Pancreas (tissue), 10 donors: ENCODE measurements around the gene TSHZ2. TPM values are rescaled to one million over a fixed set of nuclear protein-coding genes. Genes with fewer than 3 reads are reported as not detected.
"Not testable (repeated sequence)": the region's sequence is repeated elsewhere in the genome, so short reads cannot be mapped to it uniquely, and the experiment has no call there.

Source experiments
- ATAC-seq, 4 donors: fragments of 200-7000 bp; cut with Tn5 transposase; one replicate each; pipeline versions ENCODE4 v1.8.0 to v1.9.1; 2020; ENCODE audit warnings: mild to moderate bottlenecking in 4 of 4, moderate library complexity in 4 of 4
- DNase-seq, 6 donors: peaks; one replicate each; pipeline ENCODE4 v3.0.0-alpha.2; 2020
- FAIRE-seq: peaks from 2 replicates; lab custom pipeline; 2012; peaks lifted over from hg19 to GRCh38; lab: Jason Lieb, UNC
- H3K27ac ChIP-seq, 4 donors: fragments of 200-600 bp; sonication (generic); 1 replicate in 3 of 4; 2 replicates in 1 of 4; pipeline versions ENCODE4 v1.5.0 to v1.8.0; 2020
- H3K27me3 ChIP-seq, 4 donors: fragments of 200-600 bp; one replicate each; pipeline ENCODE4 v1.8.0; 2021
- H3K36me3 ChIP-seq, 3 donors: fragments of 200-600 bp; sonication (generic) in 1 of 3; one replicate each; pipeline versions ENCODE4 v1.5.0 to v1.8.0; 2020 to 2021
- H3K4me1 ChIP-seq, 3 donors: fragments of 200-600 bp; one replicate each; pipeline ENCODE4 v1.8.0; 2021
- H3K4me3 ChIP-seq, 4 donors: fragments of 200-600 bp; sonication (generic) in 2 of 4; one replicate each; pipeline versions ENCODE4 v1.5.0 to v1.8.0; 2020 to 2021
- H3K9me3 ChIP-seq, 4 donors: fragments of 200-600 bp; one replicate each; pipeline ENCODE4 v1.8.0; 2021
- CTCF ChIP-seq, 4 donors: fragments of 200-600 bp; sonication (generic) in 3 of 4; IDR thresholded peaks; one replicate each; pipeline versions ENCODE4 v1.5.0 to v1.8.0; 2021; ENCODE audit warnings: antibody characterized with exemption in 4 of 4
- WGBS, 2 donors: extraction: QIAGEN DNeasy Blood & Tissue Kit; methylation state at CpG; one replicate each; pipeline ENCODE4 v1.1.7; 2013; 5-methylcytosine and 5-hydroxymethylcytosine counted together
- intact Hi-C, 3 donors: fragments of 100-400 bp; cut with DNase I; formaldehyde crosslinking; loops; one replicate each; pipeline versions ENCODE4 v1.11.1 to v1.14.2; 2022
- polyA plus RNA-seq, 2 donors: library from polyadenylated mRNA; stranded (reverse); fragments of 200-250 nt; gene quantifications; one replicate each; pipeline ENCODE4 v1.2.3, GENCODE V29; 2013
- total RNA-seq, 6 donors: library from RNA; stranded (reverse); fragmentation: NEBNext Ultra II Directional in 4 of 6; extraction: Animal tissue kit (Norgen Biotek cat#: 25700) in 4 of 6; gene quantifications; one replicate each; pipeline versions ENCODE4 v1.2.1 to v1.2.4, GENCODE V29; 2021 to 2023
- donor health status: healthy with polysubstance abuse.
- donor health status: DM: no; HTN: no; CAD: no; lungs with moderate emphysema.
- donor health status: DM: no; HTN: no; CAD: no.
- donor health status: control.
- donor health status: control.
- donor health status: Bipolar disorder and iron deficiency.
- donor health status: DM: yes; HTN: yes; CAD: no.
- donor health status: DM: no; HTN: no; CAD: no.
- donor health status: DM: no; HTN: no; CAD: no.
- donor health status: DM: yes; HTN: yes; CAD: no.

Gene TSHZ2
- total and polyA plus RNA-seq, 8 donors = 2.2 to 23.5 (median 4.5) TPM

DNA sequence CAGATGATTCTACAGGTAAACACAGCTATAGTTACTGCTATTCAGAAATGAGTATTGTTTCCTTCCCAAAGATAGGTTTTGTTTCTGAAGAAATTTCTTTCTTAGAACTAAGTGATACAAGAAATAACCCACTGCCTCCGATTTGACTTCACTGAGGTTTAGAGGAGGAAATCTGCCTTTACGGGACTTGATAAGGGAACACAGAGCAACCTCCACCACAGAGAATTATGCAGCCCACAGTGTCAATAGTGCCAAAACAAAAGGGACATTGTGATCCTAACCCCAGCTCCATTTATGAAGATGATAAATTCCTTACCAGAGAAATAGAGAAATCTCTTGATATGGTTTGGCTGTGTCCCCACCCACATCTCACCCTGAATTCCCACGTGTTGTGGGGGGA lies 456.8 kb downstream of the TSHZ2 start:
- FAIRE-seq (no peak), DNase-seq (no peak), ATAC-seq (no peak)
- intact Hi-C loops = no loop called here
- Histone ChIP-seq H3K27me3 (no peaks in the 10 kb centered on the region), H3K27ac (no peak overlapping the region), H3K36me3 (no peaks in the 10 kb centered on the region), H3K4me3 (no peak overlapping the region), H3K9me3 (no peaks in the 10 kb centered on the region), H3K4me1 (no peaks in the 10 kb centered on the region)
- 28 to 52% methylated on average over 3 of the region's 3 CpGs for WGBS, 2 donors
- TF ChIP-seq CTCF (IDR thresholded peaks at IDR 0.05) = no peak

DNA sequence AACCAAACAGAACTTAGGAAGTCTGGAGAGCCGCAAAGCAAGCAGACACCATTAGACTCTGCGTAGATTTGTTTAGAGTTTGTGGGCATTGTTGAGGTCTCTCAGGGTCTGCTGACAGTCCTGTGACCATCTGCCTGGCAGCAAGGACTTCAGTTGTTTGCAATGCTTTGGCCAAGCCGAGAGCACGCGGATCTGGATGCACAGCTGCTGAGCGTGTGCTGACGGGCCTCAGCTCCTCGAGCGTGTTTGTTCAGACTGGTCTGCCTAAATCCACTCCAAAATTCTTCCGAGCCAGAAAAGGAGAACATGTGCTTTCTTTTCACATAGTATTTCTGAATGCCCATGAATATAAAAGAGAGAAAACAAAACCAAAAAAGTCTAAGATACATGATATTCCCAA lies 462.5 kb downstream of the TSHZ2 start:
- FAIRE-seq (no peak), DNase-seq (no peak), ATAC-seq (no peak)
- Histone ChIP-seq H3K4me1 (no peaks in the 10 kb centered on the region), H3K36me3 (no peaks in the 10 kb centered on the region), H3K27me3 (no peaks in the 10 kb centered on the region), H3K9me3 (no peaks in the 10 kb centered on the region), H3K27ac (no peak overlapping the region), H3K4me3 (no peak overlapping the region)
- intact Hi-C loops = no loop called here
- WGBS, 2 donors = 79 to 83% methylated on average over 10 of the region's 10 CpGs
- no peak for TF ChIP-seq CTCF (IDR thresholded peaks at IDR 0.05)

DNA sequence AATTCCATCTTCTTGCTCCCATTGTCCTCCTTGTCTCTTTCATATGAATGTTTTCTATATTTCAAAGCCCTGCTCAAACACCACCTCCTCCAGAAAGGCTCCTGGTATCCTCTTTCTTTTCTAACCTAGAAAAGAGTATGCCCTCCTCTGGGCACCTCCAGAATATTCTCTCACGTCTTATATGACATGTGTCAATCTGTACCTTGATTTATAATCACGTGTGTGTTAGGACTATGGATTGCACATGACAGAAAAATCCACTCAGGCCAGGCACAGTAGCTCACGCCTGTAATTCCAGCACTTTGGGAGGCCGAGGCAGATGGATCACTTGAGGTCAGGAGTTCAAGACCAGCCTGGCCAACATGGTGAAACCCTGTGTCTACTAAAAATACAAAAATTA lies 464.8 kb downstream of the TSHZ2 start:
- intact Hi-C loops, H3K27ac ChIP-seq, DNase-seq, FAIRE-seq, H3K9me3 ChIP-seq, H3K27me3 ChIP-seq, H3K4me1 ChIP-seq, H3K36me3 ChIP-seq, ATAC-seq, H3K4me3 ChIP-seq: not testable (repeated sequence)
- WGBS, 2 donors = 72 to 90% methylated on average over 4 of the region's 4 CpGs

GRCh38 chr20:53438368-53438767 lies 466.2 kb downstream of the TSHZ2 start:
- DNase-seq = no peak
- intact Hi-C loops = no loop called here
- WGBS, 2 donors = 77 to 92% methylated on average over 4 of the region's 4 CpGs

GRCh38 chr20:53439046-53439445 lies 466.9 kb downstream of the TSHZ2 start:
- H3K9me3 ChIP-seq = no peaks in the 10 kb centered on the region
- TF ChIP-seq CTCF (IDR thresholded peaks at IDR 0.05) = no peak
- FAIRE-seq = no peak
- DNase-seq = no peak
- ATAC-seq = no peak
- no peak overlapping the region for H3K27ac ChIP-seq
- WGBS, 2 donors = 67 to 83% methylated on average over 1 of the region's 1 CpG
- no peaks in the 10 kb centered on the region for H3K27me3 ChIP-seq
- H3K36me3 ChIP-seq = no peaks in the 10 kb centered on the region
- H3K4me1 ChIP-seq = no peaks in the 10 kb centered on the region
- intact Hi-C loops = no loop called here
- H3K4me3 ChIP-seq = no peak overlapping the region

More at GRCh38 chr20:53438368-53438767, 466.2 kb downstream of the TSHZ2 start:
- Histone ChIP-seq H3K4me3 (no peak overlapping the region), H3K27me3 (no peaks in the 10 kb centered on the region), H3K9me3 (no peaks in the 10 kb centered on the region), H3K36me3 (no peaks in the 10 kb centered on the region), H3K4me1 (no peaks in the 10 kb centered on the region), H3K27ac (no peak overlapping the region)
- TF ChIP-seq CTCF (IDR thresholded peaks at IDR 0.05) = no peak
- no peak for FAIRE-seq
- no peak for ATAC-seq
